Measurements from ENCODE around the gene COCH.
"Not testable (repeated sequence)": the region's sequence is repeated elsewhere in the genome, so short reads cannot be mapped to it uniquely, and the experiment has no call there.

COCH gene

GRCh38 chr14:30876692-30877091, 2.3 kb downstream of the COCH start:
- no peak for DNase-seq

GRCh38 chr14:30882431-30882830, 8.1 kb downstream of the COCH start:
- DNase-seq: no peak

- peak in 1 of 5 experiments; percentile 78 for DNase-seq
These were observed 9.3 kb downstream of the COCH start for GRCh38 chr14:30883508-30884294.

GRCh38 chr14:30884901-30885300, 10.5 kb downstream of the COCH start:
- DNase-seq: no peak

GRCh38 chr14:30885840-30886740, 11.7 kb downstream of the COCH start:
- DNase-seq: no peak

GRCh38 chr14:30888480-30889243, 14.3 kb downstream of the COCH start:
- DNase-seq: no peak

GRCh38 chr14:30889244-30889594, 14.9 kb downstream of the COCH start:
- no peak for DNase-seq

- DNase-seq: no peak
These were observed 19.5 kb downstream of the COCH start for GRCh38 chr14:30893819-30894218.

GRCh38 chr14:30894923-30895515, 20.7 kb downstream of the COCH start:
- no peak for DNase-seq

GRCh38 chr14:30896435-30896834, 22.1 kb downstream of the COCH start:
- no peak for DNase-seq

- not testable (repeated sequence) for DNase-seq
These were observed 22.8 kb downstream of the COCH start for GRCh38 chr14:30897121-30897520.

GRCh38 chr14:30903285-30904124, 29.1 kb downstream of the COCH start:
- DNase-seq: no peak

GRCh38 chr14:30906752-30907658, 32.6 kb downstream of the COCH start:
- peak in 1 of 5 experiments; percentile 40 for DNase-seq

- DNase-seq: no peak
These were observed 33.3 kb downstream of the COCH start for GRCh38 chr14:30907659-30908057.

- DNase-seq: no peak
These were observed 34.5 kb downstream of the COCH start for GRCh38 chr14:30908826-30909225.

GRCh38 chr14:30914812-30915211, 40.5 kb downstream of the COCH start:
- no peak for DNase-seq

- DNase-seq: no peak
These were observed 41.2 kb downstream of the COCH start for GRCh38 chr14:30915596-30915995.

- no peak for DNase-seq
These were observed 46.9 kb downstream of the COCH start for GRCh38 chr14:30921305-30921704.

- DNase-seq: no peak
These were observed 47.4 kb downstream of the COCH start for GRCh38 chr14:30921788-30922187.

- DNase-seq: no peak
These were observed 50.9 kb downstream of the COCH start for GRCh38 chr14:30925254-30925653.

GRCh38 chr14:30928462-30928861, 54.1 kb downstream of the COCH start:
- peak in 1 of 5 experiments; percentile 41 for DNase-seq

Data from T-helper 2 cell (primary cell).